Thyroid gland (tissue), 4 donors: ENCODE results near the gene EXOC3L1.

Experiments used
- POLR2A ChIP-seq, 2 donors: fragments of 450-650 bp; IDR thresholded peaks; one replicate each; pipeline ENCODE4 v1.6.1; 2017; ENCODE audit warnings: antibody characterized with exemption in 2 of 2, mild to moderate bottlenecking in 2 of 2, moderate library complexity in 1 of 2
- TF ChIP-seq, protein P1 (sequence below), 6 experiments: fragments of 200-600 bp in 3 of 6; fragments of 450-650 bp in 3 of 6; sonication (generic) in 3 of 6; IDR thresholded peaks; one replicate each; pipeline ENCODE4 v1.5.1; 2016 to 2019; ENCODE audit warnings: antibody characterized with exemption in 6 of 6, mild to moderate bottlenecking in 2 of 6, inconsistent platforms in 1 of 6, moderate library complexity in 1 of 6

DNA sequence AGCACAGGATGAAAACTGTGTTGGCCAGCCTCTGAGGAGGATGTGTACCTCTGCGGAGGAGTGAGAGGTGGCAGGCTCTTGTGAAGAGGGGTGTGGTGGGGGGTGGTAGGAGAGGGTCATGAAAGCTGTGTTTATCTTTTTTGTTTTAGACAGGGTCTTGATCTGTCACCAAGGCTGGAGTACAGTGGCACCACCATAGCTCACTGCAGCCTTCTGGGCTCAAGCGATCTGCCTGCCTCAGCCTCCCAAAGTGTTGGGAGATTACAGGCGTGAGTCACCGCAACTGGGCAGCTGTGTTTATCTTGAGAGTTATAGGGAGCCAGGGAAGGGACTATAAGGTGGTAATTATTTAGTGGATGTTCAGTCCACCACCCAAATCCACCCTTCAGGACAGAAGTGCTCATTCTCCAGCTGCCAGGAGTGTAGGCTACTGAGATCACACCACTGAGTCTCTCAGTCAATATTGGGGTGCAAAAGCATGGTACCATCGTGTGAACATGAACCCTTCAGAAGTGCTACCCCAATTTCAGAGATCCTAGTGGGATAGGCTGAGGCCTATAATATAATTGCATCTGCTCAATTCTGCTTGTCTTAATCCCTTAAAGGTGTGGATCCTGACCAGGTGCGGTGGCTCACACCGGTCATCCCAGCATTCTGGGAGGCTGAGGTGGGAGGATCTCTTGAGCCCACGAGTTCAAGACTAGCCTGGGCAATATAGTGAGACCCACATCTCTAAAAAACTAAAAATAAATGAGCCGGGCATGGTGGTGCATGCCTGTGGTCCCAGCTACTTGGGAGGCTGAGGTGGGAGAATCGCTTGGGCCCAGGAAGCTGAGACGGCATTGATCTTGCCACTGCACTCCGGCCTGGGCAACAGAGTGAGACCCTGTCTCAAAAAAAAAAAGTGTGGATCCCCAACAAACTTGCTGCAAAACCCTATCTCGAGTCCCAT, 788 bp upstream of the EXOC3L1 start:
- TF ChIP-seq, protein P1, sequence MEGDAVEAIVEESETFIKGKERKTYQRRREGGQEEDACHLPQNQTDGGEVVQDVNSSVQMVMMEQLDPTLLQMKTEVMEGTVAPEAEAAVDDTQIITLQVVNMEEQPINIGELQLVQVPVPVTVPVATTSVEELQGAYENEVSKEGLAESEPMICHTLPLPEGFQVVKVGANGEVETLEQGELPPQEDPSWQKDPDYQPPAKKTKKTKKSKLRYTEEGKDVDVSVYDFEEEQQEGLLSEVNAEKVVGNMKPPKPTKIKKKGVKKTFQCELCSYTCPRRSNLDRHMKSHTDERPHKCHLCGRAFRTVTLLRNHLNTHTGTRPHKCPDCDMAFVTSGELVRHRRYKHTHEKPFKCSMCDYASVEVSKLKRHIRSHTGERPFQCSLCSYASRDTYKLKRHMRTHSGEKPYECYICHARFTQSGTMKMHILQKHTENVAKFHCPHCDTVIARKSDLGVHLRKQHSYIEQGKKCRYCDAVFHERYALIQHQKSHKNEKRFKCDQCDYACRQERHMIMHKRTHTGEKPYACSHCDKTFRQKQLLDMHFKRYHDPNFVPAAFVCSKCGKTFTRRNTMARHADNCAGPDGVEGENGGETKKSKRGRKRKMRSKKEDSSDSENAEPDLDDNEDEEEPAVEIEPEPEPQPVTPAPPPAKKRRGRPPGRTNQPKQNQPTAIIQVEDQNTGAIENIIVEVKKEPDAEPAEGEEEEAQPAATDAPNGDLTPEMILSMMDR (IDR thresholded peaks at IDR 0.05), result no peak
- TF ChIP-seq POLR2A (IDR thresholded peaks at IDR 0.05), result no peak
